Left lung (tissue), 10 donors: Measurements from ENCODE around the gene NUDT6. TPM values are rescaled to one million over a fixed set of nuclear protein-coding genes. Genes with fewer than 3 reads are reported as not detected.
"Not testable (repeated sequence)": the region's sequence is repeated elsewhere in the genome, so short reads cannot be mapped to it uniquely, and the experiment has no call there.

ENCODE experiments used
- ATAC-seq: fragments of 200-7000 bp; cut with Tn5 transposase; one replicate; pipeline ENCODE4 v1.9.1; 2020; ENCODE audit warnings: moderate library complexity
- DNase-seq, 4 donors: peaks; one replicate each; pipeline ENCODE4 v3.0.0-alpha.2; 2013 to 2020
- H3K27ac ChIP-seq, 2 donors: fragments of 200-600 bp; sonication (generic) in 1 of 2; one replicate each; pipeline versions ENCODE4 v1.5.0 to v1.8.0; 2020 to 2021
- H3K27me3 ChIP-seq, 2 donors: fragments of 200-600 bp; sonication (generic) in 1 of 2; one replicate each; pipeline versions ENCODE4 v1.5.0 to v1.8.0; 2020 to 2021
- H3K36me3 ChIP-seq, 2 donors: fragments of 200-600 bp; sonication (generic) in 1 of 2; one replicate each; pipeline versions ENCODE4 v1.5.0 to v1.8.0; 2020 to 2021
- H3K4me1 ChIP-seq, 2 donors: fragments of 200-600 bp; one replicate each; pipeline ENCODE4 v1.8.0; 2021
- H3K4me3 ChIP-seq, 2 donors: fragments of 200-600 bp; sonication (generic) in 1 of 2; one replicate each; pipeline versions ENCODE4 v1.5.0 to v1.8.0; 2020 to 2021; ENCODE audit warnings: mild to moderate bottlenecking in 1 of 2
- H3K9me3 ChIP-seq, 2 donors: fragments of 200-600 bp; sonication (generic) in 1 of 2; one replicate each; pipeline versions ENCODE4 v1.5.0 to v1.8.0; 2020 to 2021
- CTCF ChIP-seq, 2 donors: fragments of 200-600 bp; sonication (generic) in 1 of 2; IDR thresholded peaks; one replicate each; pipeline versions ENCODE4 v1.5.0 to v1.8.0; 2021; ENCODE audit warnings: antibody characterized with exemption in 2 of 2
- intact Hi-C, 2 donors: fragments of 100-400 bp; cut with DNase I; formaldehyde crosslinking; loops; one replicate each; pipeline versions ENCODE4 v1.11.2 to v1.14.2; 2022
- polyA plus RNA-seq, 6 donors: library from polyadenylated mRNA; unstranded; fragments of 120-200 nt; gene quantifications; one replicate each; pipeline ENCODE4 v1.2.1, GENCODE V29; 2013; ENCODE audit not compliant: insufficient read length in 6 of 6
- total RNA-seq, 2 donors: library from RNA; stranded (reverse); fragmentation: NEBNext Ultra II Directional; extraction: Animal tissue kit (Norgen Biotek cat#: 25700); gene quantifications; one replicate each; pipeline ENCODE4 v1.2.1, GENCODE V29; 2021
- donor health status: DM: no; HTN: yes; CAD: no.
- donor health status: DM: no; HTN: no; CAD: no.

The NUDT6 gene
- total and polyA plus RNA-seq, 8 donors: 5.1 to 19.9 (median 14.7) TPM

- Histone ChIP-seq H3K36me3 (no peaks in the 10 kb centered on the region), H3K27ac (peak overlapping the region in 1 of 2 donors; percentile 72), H3K4me1 (peaks cover 0 to 6% of the 10 kb centered on the region in 2 donors), H3K4me3 (no peak overlapping the region), H3K27me3 (no peaks in the 10 kb centered on the region), H3K9me3 (no peaks in the 10 kb centered on the region)
- no peak for TF ChIP-seq CTCF (IDR thresholded peaks at IDR 0.05)
- ATAC-seq (no peak), DNase-seq (peak in 1 of 4 donors; percentile 7)
- intact Hi-C loops: no loop called here
Observed at GRCh38 chr4:122855353-122855890, 67.0 kb downstream of the NUDT6 start.

- no peaks in the 10 kb centered on the region for H3K36me3 ChIP-seq
- H3K9me3 ChIP-seq: no peaks in the 10 kb centered on the region
- H3K27me3 ChIP-seq: no peaks in the 10 kb centered on the region
- intact Hi-C loops: no loop called here
- peak overlapping the region; percentile 25 to 72 for H3K27ac ChIP-seq
- ATAC-seq: peak; percentile 84
- H3K4me3 ChIP-seq: no peak overlapping the region
- peak in 2 of 4 donors; percentile 49 to 50 for DNase-seq
- peaks cover 0 to 6% of the 10 kb centered on the region in 2 donors for H3K4me1 ChIP-seq
- TF ChIP-seq CTCF (IDR thresholded peaks at IDR 0.05): no peak
Observed at GRCh38 chr4:122854447-122855352, 67.7 kb downstream of the NUDT6 start.

GRCh38 chr4:122851568-122851967 is 70.8 kb downstream of the NUDT6 start:
- Histone ChIP-seq H3K36me3 (no peaks in the 10 kb centered on the region), H3K27me3 (no peaks in the 10 kb centered on the region), H3K9me3 (no peaks in the 10 kb centered on the region), H3K4me3 (no peak overlapping the region), H3K27ac (no peak overlapping the region), H3K4me1 (peaks cover 0 to 6% of the 10 kb centered on the region in 2 donors)
- intact Hi-C loops: no loop called here
- no peak for DNase-seq
- no peak for ATAC-seq
- no peak for TF ChIP-seq CTCF (IDR thresholded peaks at IDR 0.05)

- intact Hi-C loops, ATAC-seq, H3K9me3 ChIP-seq, H3K4me1 ChIP-seq, H3K27me3 ChIP-seq, H3K4me3 ChIP-seq, H3K36me3 ChIP-seq, H3K27ac ChIP-seq, DNase-seq: not testable (repeated sequence)
Observed at GRCh38 chr4:122849789-122850188, 72.6 kb downstream of the NUDT6 start.

- Histone ChIP-seq H3K4me1 (no peaks in the 10 kb centered on the region), H3K27ac (no peak overlapping the region), H3K4me3 (no peak overlapping the region), H3K36me3 (no peaks in the 10 kb centered on the region), H3K9me3 (no peaks in the 10 kb centered on the region), H3K27me3 (no peaks in the 10 kb centered on the region)
- DNase-seq (no peak), ATAC-seq (no peak)
- intact Hi-C loops: no loop called here
- TF ChIP-seq CTCF (IDR thresholded peaks at IDR 0.05): no peak
Observed at GRCh38 chr4:122847931-122848330, 74.5 kb downstream of the NUDT6 start.
